Effector CD8-positive, alpha-beta T cell (primary cell): ENCODE data around the gene OCLN.
"Not testable (repeated sequence)": the region's sequence is repeated elsewhere in the genome, so short reads cannot be mapped to it uniquely, and the experiment has no call there.

Experiments used
- DNase-seq: peaks from one replicate; lab custom pipeline; 2025; lab: John Stamatoyannopoulos, UW

Gene OCLN

GRCh38 chr5:69491838-69492390, 676 bp upstream of the OCLN start:
- no peak for DNase-seq

- no peak for DNase-seq
These were observed 369 bp downstream of the OCLN start for GRCh38 chr5:69492923-69493395.

GRCh38 chr5:69493396-69494133, 975 bp downstream of the OCLN start:
- no peak for DNase-seq

GRCh38 chr5:69494452-69494851, 1.9 kb downstream of the OCLN start:
- DNase-seq, result no peak

GRCh38 chr5:69497006-69497520, 4.5 kb downstream of the OCLN start:
- no peak for DNase-seq

- DNase-seq, result no peak
These were observed 5.8 kb downstream of the OCLN start for GRCh38 chr5:69498384-69498783.

GRCh38 chr5:69502367-69502766, 9.8 kb downstream of the OCLN start:
- no peak for DNase-seq

- DNase-seq, result no peak
These were observed 10.3 kb downstream of the OCLN start for GRCh38 chr5:69502767-69503488.

GRCh38 chr5:69504036-69504435, 11.4 kb downstream of the OCLN start:
- DNase-seq, result no peak

- no peak for DNase-seq
These were observed 12.7 kb downstream of the OCLN start for GRCh38 chr5:69505306-69505705.

- no peak for DNase-seq
These were observed 16.6 kb downstream of the OCLN start for GRCh38 chr5:69509212-69509611.

GRCh38 chr5:69510694-69511093, 18.1 kb downstream of the OCLN start:
- no peak for DNase-seq

GRCh38 chr5:69512740-69513260, 20.2 kb downstream of the OCLN start:
- DNase-seq, result no peak

- not testable (repeated sequence) for DNase-seq
These were observed 23.0 kb downstream of the OCLN start for GRCh38 chr5:69515570-69515969.

- DNase-seq, result no peak
These were observed 24.2 kb downstream of the OCLN start for GRCh38 chr5:69516769-69517168.

GRCh38 chr5:69517763-69518212, 25.2 kb downstream of the OCLN start:
- DNase-seq, result no peak

- DNase-seq, result no peak
These were observed 26.7 kb downstream of the OCLN start for GRCh38 chr5:69519285-69519684.

GRCh38 chr5:69522035-69522434, 29.4 kb downstream of the OCLN start:
- no peak for DNase-seq

GRCh38 chr5:69525490-69525889, 32.9 kb downstream of the OCLN start:
- DNase-seq, result no peak

GRCh38 chr5:69526660-69527059, 34.1 kb downstream of the OCLN start:
- no peak for DNase-seq

GRCh38 chr5:69527128-69527770, 34.7 kb downstream of the OCLN start:
- no peak for DNase-seq

GRCh38 chr5:69528035-69528434, 35.4 kb downstream of the OCLN start:
- no peak for DNase-seq
